Hypothalamus (tissue), 51 donors: ENCODE data around the gene LRMDA.
A peak's percentile ranks its signal among the peaks of the same experiment; 100 is the strongest.

ENCODE experiments used
- DNase-seq, 51 donors: peaks; one replicate each; lab custom pipeline; 2025; lab: John Stamatoyannopoulos, UW

Gene LRMDA

DNA sequence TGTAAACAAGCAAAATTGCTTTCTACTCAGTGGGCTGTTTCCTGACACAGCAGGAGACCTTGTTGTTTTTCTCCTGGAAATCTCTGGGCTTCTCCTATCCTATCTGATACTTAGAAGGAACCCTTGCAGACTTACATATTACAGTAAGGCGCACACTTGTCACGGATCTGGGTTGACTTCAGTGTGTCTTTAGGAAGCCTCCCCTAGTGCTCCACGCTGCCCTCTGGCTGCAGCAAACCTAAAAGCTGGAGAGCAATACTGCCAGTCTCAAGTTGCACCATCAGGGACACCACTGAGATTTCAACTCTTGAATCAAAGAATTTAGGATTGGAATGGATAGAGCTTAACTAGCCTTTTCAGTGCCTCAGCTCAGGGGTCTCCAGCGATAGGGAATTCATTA is 495.3 kb downstream of the LRMDA start:
- DNase-seq, result peak in 10 of 51 donors; percentile 3 to 52 (median 14)

DNA sequence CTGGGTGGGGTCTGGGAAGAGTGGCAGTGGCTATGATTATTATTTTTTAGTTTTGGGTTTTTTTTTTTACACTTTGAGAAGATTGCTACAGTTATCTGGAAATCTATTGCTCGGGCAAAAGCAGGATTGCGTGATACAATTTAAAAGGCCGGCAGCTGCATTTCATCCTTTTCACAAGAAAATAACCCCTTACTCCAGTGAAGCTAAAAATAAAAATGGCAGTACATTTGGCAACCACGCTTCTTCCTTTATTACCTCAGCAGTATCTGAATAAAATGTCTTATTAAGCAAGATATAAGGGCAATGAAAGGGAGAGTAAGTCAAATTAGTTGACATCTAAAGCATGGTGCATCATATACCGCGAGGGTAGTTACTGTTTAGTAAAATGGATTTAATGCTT is 496.8 kb downstream of the LRMDA start:
- no peak for DNase-seq

DNA sequence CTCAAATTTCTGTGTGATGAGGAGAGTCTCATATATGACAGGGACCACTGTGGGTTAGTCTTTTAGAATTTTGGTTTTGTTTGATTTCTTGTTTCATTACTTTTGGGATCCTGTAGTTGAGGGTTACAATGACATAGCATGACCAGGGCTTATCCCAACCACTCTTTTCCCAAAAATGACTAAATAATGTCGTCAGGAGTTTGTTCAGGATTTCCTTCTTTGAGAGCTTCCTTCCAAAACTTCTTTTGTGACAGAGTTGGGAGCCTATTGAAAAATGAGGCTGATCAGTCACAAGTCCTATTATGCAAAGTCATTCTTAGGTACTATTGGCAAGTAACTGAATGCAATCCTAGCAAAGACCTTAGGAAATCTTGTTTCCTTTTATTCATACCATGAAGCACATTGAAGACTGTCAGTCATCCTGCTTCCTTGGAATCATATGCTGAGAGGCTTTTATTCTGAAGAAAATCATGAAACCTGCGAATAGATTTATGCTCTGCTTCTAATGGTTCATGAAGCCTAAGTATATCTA is 498.3 kb downstream of the LRMDA start:
- DNase-seq, result no peak

- no peak for DNase-seq
Measured at GRCh38 chr10:75932921-75933320, 501.5 kb downstream of the LRMDA start.

DNA sequence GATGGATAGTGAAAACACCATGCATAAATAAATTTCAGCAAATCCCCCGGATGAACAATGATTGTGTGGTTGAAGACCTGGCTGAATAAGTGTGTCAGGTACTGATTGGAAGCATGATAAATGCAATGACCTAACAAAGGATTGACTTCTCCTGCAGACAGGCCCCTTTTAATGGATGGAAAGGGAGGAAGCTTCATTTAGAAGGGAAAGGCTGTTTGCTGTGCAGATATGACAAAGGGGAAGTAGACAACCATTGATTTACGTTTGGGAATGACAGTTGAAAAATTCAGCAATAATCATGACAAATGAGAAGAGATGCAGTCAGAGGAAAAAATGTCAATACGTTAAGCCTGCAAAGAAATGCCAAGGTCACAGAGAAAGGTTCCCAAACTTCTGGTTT is 503.8 kb downstream of the LRMDA start:
- DNase-seq, result no peak

- DNase-seq, result no peak
Measured at GRCh38 chr10:75935650-75936400, 504.4 kb downstream of the LRMDA start.

DNA sequence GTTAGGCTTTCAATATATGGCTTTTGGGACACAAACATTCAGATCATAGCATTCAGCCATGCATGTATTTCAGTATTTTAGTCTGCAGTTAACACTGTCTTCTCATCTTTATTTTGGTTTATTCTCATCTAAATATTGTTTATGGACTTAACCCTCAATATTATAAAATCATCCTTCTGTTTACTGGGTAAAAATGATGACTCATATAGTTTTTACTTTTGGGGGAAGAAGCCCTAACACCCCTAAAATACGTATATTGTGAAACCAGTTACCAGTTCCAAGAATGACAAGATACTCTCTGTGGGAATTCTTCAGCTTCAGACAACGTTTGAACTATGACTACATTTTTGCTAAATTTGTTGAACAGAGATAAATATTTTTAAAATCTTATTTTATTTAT is 505.4 kb downstream of the LRMDA start:
- DNase-seq, result no peak

GRCh38 chr10:75937823-75938222 is 506.4 kb downstream of the LRMDA start:
- DNase-seq, result no peak

GRCh38 chr10:75938380-75939122 is 507.1 kb downstream of the LRMDA start:
- no peak for DNase-seq

DNA sequence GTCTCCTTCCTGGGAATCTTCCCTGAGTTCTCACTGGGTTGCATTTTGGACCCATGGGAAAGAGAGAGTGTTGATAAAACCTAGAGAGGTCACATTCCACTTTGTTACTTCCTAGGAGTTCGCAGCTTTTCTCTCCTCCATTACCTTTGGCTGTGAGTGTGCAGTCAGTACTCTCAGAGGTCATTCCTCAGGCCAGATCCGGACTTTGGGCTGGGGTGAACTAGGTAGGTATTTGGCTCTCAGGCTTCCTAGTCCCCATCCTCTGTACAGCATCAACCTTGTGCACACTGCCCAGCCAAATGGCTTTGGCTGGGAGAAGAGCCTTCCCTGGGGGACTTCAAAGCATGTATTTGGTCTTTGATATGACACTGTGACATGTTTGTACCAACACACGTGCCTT is 508.1 kb downstream of the LRMDA start:
- DNase-seq, result no peak

GRCh38 chr10:75940742-75941141 is 509.3 kb downstream of the LRMDA start:
- no peak for DNase-seq

DNA sequence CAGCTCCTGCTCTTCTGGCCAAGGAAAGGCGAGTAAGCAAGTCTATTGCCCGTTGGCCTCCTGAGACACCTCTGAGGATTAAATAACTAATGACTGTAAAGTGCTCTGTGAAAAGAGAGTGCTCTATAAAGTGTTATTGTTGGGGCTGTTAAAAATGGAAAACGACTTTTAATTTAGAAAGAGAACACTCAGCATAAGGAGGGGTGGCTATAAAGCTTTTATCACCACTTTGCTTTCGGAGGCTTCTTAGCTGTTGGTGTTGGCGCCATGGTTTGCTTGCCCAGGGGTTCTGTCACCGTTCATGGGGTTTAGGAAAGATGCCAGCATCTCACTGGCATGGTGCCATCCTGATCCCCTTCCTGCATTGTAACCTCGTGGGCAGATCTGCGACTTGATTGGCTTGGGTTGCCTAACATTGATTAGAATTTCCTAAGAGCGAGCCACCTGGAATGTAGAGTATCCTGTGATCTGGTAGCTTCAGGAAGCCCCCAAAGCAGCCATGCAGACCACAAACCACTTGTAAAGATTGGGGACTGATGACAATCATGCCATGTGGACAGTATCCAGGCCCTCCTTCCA is 509.9 kb downstream of the LRMDA start:
- DNase-seq, result no peak

- no peak for DNase-seq
Measured at GRCh38 chr10:75944061-75944460, 512.6 kb downstream of the LRMDA start.

DNA sequence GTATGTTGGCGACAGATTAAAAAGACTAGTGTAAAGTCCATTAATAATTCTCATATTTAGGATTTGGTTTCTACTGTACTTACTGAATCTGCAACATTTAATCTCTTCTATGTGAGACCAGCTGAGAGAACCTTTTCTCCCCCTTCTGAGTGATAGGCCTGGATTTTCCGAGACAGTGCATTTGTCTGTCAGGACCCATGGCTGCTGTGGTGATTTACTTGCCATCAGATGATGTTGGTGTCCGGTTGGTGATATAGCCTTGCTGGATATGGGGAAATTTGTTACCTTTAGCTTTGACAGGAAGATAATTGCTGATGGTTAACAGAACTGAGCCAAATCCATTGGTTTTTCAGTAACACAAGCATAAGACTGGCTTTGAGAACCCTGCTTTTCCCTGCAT is 517.2 kb downstream of the LRMDA start:
- DNase-seq, result no peak

- DNase-seq, result no peak
Measured at GRCh38 chr10:75950307-75950706, 518.9 kb downstream of the LRMDA start.

- DNase-seq, result no peak
Measured at GRCh38 chr10:75950997-75951589, 519.7 kb downstream of the LRMDA start.

DNA sequence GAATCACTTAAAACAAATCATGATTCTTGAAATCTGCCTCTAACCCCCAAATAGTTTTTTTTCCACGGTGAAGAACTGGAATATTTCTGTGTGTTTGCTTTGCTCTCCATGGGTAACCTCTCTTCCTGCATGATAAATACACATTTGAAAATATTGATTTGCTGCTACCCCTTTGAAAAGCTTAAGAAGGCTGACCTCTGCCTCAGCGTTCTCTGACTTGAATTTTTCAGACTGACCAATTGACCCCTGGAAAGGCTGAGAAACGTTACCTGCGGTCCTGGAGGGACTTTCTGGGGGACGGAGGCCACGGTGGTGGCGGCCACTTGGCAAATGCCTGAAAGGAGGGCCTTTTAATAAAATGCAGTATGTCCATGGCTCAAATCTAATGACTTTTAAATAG is 520.2 kb downstream of the LRMDA start:
- DNase-seq, result no peak

DNA sequence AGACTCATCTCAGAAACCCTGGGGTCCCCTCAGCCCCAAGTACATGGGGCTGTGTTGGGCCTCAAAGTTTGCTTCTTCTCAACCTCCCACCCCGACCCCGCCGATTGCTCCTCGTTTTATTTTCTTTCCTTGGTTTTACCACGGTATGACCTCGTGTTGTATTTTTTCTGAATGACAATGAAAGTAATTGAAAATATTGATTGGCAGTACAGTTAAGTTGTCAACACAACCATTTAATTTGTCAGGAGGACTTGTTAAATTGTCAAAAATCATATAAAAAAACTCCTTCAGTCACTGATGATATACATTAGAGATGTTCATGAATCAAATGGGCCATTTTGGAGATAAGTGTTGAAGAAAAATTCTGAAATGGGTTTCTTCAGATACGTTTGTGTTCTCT is 520.7 kb downstream of the LRMDA start:
- no peak for DNase-seq

- DNase-seq, result no peak
Measured at GRCh38 chr10:75954486-75954885, 523.1 kb downstream of the LRMDA start.

DNA sequence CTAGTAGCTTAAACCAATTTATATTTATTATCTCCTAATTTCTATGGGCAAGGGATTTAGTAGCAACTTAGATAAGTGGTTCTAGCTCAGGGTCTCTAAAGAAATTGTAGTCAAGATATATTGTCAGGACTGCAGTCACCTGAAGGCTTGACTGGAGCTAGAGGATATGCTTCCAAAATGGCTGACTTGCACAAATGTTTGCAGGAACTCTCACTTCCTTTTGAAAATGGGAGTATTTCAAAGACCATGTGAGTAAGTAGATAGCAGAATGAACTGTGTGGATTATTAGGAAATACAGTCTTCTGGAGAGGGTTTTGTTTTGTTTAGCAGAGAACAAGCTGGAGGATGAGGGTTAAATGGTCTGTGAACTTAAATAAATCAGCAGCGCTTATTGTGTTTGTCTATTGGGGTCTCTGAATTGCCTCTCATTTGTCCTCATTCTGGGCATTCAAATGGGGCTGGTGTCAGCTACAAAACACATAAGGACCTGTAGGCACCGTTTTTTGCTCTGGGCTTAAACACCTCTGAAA is 524.6 kb downstream of the LRMDA start:
- no peak for DNase-seq

DNA sequence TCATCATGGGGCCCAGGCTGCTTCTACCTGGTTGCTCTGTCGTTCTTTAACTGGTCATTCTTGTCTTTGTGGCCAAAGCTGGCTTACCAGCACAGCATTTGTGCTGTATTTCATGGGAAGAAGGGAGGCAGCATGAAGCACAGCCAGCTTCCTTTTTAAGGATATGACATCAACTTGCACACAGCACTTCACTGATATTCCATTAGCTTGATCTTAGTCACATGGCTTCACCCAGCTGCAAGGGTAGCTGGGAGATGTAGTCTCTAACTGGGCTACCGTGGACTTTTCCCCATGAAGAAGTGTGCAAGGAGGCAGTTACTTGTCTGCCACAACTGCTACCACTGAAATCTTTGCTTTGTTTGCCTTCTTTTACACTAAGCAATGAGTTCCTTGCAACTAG is 525.2 kb downstream of the LRMDA start:
- DNase-seq, result no peak
